ENCODE data around the gene HSPBP1.

GRCh38 chr19:55285229-55285890 lies 5.5 kb upstream of the HSPBP1 start:
- TF ChIP-seq ZNF266 (tag by site-specific recombination; IDR thresholded peaks at IDR 0.05; ENCODE audit: low read depth) (no peak), ZSCAN30 (tag by site-specific recombination; IDR thresholded peaks at IDR 0.05) (no peak), TSHZ1 (tag by site-specific recombination; IDR thresholded peaks at IDR 0.05; ENCODE audit: borderline replicate concordance) (no peak), ZNF677 (tag by site-specific recombination; IDR thresholded peaks at IDR 0.05) (no peak)
- TF ChIP-seq, protein P1, sequence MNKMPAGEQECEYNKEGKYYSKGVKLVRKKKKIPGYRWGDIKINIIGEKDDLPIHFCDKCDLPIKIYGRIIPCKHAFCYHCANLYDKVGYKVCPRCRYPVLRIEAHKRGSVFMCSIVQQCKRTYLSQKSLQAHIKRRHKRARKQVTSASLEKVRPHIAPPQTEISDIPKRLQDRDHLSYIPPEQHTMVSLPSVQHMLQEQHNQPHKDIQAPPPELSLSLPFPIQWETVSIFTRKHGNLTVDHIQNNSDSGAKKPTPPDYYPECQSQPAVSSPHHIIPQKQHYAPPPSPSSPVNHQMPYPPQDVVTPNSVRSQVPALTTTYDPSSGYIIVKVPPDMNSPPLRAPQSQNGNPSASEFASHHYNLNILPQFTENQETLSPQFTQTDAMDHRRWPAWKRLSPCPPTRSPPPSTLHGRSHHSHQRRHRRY (tag by site-specific recombination; IDR thresholded peaks at IDR 0.05) = no peak

Data from HEK293 (cell line).